ENCODE data around the gene ALOX15. TPM values are rescaled to one million over a fixed set of nuclear protein-coding genes. Genes with fewer than 3 reads are reported as not detected.
A peak's percentile ranks its signal among the peaks of the same experiment; 100 is the strongest.
"Not testable (repeated sequence)": the region's sequence is repeated elsewhere in the genome, so short reads cannot be mapped to it uniquely, and the experiment has no call there.

Gene ALOX15
- 0.44 TPM for polyA plus RNA-seq (2013)

DNA sequence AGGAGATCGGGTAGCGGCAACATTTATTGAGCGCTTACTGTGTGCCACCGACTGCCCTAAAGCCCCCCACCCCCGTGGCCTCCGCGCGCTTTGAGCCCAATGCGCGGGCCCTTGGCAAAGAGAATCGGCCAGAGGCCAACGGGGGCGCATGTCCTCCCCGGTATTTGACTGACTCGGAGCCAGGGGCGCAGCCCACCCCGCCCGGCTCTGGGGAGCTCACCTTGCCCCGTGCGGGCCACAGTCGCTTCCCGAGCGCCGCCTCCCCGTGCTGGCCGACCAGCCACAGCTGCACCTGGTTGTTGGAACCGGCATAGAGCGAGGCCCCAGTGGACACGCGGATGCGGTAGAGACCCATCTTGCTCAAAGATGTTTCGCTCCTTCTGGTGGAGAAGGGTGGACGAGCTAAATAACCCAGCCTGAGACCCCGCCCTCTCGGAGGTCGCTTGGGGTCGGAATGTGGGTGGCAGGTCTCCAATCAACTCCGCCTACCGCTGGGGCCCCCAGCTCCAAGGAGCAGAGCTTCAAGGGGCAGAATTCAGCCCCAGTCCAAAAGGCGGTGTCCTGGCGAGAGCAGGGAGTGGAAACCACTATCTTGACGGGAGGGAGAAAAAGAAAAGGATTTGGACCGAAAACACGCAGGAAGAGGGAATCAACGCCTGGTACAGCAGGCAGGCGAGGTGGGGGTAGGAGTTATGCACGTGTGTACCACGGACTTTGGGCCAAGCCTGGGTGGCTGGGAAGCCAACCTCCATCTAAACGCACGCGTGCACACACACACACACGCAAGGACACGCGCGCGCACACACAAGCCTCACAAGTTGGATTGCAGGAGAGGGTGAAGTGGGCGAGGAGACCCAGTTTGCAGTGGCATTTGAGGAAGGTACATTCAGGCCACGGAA is at the start of gene ALOX15:
ALOX15 (minus strand) TSS at position 382 of the 899 bp plus-strand sequence; CDS start at position 355, 27 bp downstream.
- peak in 1 of 3 donors; percentile 26 for DNase-seq
- Histone ChIP-seq H3K4me1 (ENCODE audit: control extremely low read depth in 1 of 4, control insufficient read depth in 4 of 4, insufficient read depth in 4 of 4, low read length in 3 of 4) (peaks cover 0 to 28% (median 25%) of the 10 kb centered on the region in 4 experiments), H3K27ac (ENCODE audit: insufficient read depth in 1 of 2, low read depth in 1 of 2, low read length in 2 of 2, poor library complexity in 1 of 2, severe bottlenecking in 2 of 2) (no peak within 1 kb of the TSS), H3K27me3 (replicated peaks in 2 of 5; ENCODE audit: control insufficient read depth in 4 of 5, insufficient read depth in 5 of 5, low read length in 4 of 5) (peaks cover 2 to 73% (median 33%) of the 10 kb centered on the region in 5 experiments), H3K36me3 (ENCODE audit: control insufficient read depth in 4 of 4, insufficient read depth in 4 of 4, low read length in 3 of 4) (no peaks in the 10 kb centered on the region), H3K9me3 (ENCODE audit: control extremely low read depth in 1 of 5, control insufficient read depth in 4 of 5, insufficient read depth in 2 of 5, low read depth in 1 of 5, low read length in 4 of 5) (no peaks in the 10 kb centered on the region), H3K4me3 (ENCODE audit: control insufficient read depth in 1 of 7, extremely low read depth in 1 of 7, insufficient read depth in 4 of 7, low read depth in 2 of 7, low read length in 6 of 7) (peak within 1 kb of the TSS in 3 of 7 experiments; percentile 19 to 28 (median 28))
- ChIA-PET CTCF (no interaction called here), POLR2A (interaction anchor here (0.6 kb wide), 1 partner anchor 80 kb away, joined by 3 read pairs; no protein-coding TSS in a partner anchor)
- WGBS (ENCODE audit: insufficient coverage), result 7% methylated on average over 51 of the region's 58 CpGs

GRCh38 chr17:4690745-4691144 is 49.3 kb upstream of the ALOX15 start:
- WGBS (ENCODE audit: insufficient coverage), result 100% methylated on average over 1 of the region's 2 CpGs
- no peak overlapping the region for H3K27ac ChIP-seq (ENCODE audit: insufficient read depth in 1 of 2, low read depth in 1 of 2, low read length in 2 of 2, poor library complexity in 1 of 2, severe bottlenecking in 2 of 2)
- H3K27me3 ChIP-seq (replicated peaks in 2 of 5; ENCODE audit: control insufficient read depth in 4 of 5, insufficient read depth in 5 of 5, low read length in 4 of 5), result no peaks in the 10 kb centered on the region
- H3K36me3 ChIP-seq (ENCODE audit: control insufficient read depth in 4 of 4, insufficient read depth in 4 of 4, low read length in 3 of 4), result peaks cover 16 to 35% (median 24%) of the 10 kb centered on the region in 4 experiments
- ChIA-PET CTCF (interaction anchor here (0.8 to 2.8 kb wide), 4 partner anchors 8 to 107 kb away, joined by 3 to 10 read pairs (median 5); partner anchors contain the start of genes PELP1 and SMTNL2), POLR2A (no interaction called here)
- no peak for DNase-seq
- H3K9me3 ChIP-seq (ENCODE audit: control extremely low read depth in 1 of 5, control insufficient read depth in 4 of 5, insufficient read depth in 2 of 5, low read depth in 1 of 5, low read length in 4 of 5), result no peaks in the 10 kb centered on the region
- no peak overlapping the region for H3K4me3 ChIP-seq (ENCODE audit: control insufficient read depth in 1 of 7, extremely low read depth in 1 of 7, insufficient read depth in 4 of 7, low read depth in 2 of 7, low read length in 6 of 7)
- no peaks in the 10 kb centered on the region for H3K4me1 ChIP-seq (ENCODE audit: control extremely low read depth in 1 of 4, control insufficient read depth in 4 of 4, insufficient read depth in 4 of 4, low read length in 3 of 4)

GRCh38 chr17:4689872-4690271 is 48.4 kb upstream of the ALOX15 start:
- peaks cover 19 to 42% (median 29%) of the 10 kb centered on the region in 4 experiments for H3K36me3 ChIP-seq (ENCODE audit: control insufficient read depth in 4 of 4, insufficient read depth in 4 of 4, low read length in 3 of 4)
- H3K9me3 ChIP-seq (ENCODE audit: control extremely low read depth in 1 of 5, control insufficient read depth in 4 of 5, insufficient read depth in 2 of 5, low read depth in 1 of 5, low read length in 4 of 5); H3K4me3 ChIP-seq (ENCODE audit: control insufficient read depth in 1 of 7, extremely low read depth in 1 of 7, insufficient read depth in 4 of 7, low read depth in 2 of 7, low read length in 6 of 7); H3K27ac ChIP-seq (ENCODE audit: insufficient read depth in 1 of 2, low read depth in 1 of 2, low read length in 2 of 2, poor library complexity in 1 of 2, severe bottlenecking in 2 of 2); DNase-seq; H3K4me1 ChIP-seq (ENCODE audit: control extremely low read depth in 1 of 4, control insufficient read depth in 4 of 4, insufficient read depth in 4 of 4, low read length in 3 of 4); H3K27me3 ChIP-seq (replicated peaks in 2 of 5; ENCODE audit: control insufficient read depth in 4 of 5, insufficient read depth in 5 of 5, low read length in 4 of 5); POLR2A ChIA-PET: not testable (repeated sequence)
- WGBS (ENCODE audit: insufficient coverage), result 100% methylated on average over 1 of the region's 12 CpGs
- CTCF ChIA-PET, result interaction anchor here (2.5 to 2.8 kb wide), 2 partner anchors 11 to 13 kb away, joined by 7 to 10 read pairs; partner anchors contain the start of gene PELP1

DNA sequence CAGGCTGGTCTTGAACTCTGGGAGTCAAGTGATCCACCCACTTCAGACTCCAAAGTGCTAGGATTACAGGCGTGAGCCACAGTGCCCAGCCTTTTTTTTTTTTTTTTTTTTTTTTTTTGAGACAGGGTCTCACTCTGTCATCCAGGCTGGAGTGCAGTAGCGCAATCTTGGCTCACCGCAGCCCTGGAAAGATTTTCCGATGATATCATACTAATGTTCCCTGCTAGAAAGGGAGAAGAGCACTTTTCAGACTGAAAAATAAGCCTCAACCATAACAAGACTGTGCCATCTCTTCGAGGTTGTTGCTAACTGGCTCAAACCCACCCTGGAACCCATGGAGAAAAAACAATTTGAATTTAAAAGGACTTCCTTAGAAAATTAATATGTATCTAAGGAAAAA is 42.3 kb upstream of the ALOX15 start:
- H3K4me3 ChIP-seq (ENCODE audit: control insufficient read depth in 1 of 7, extremely low read depth in 1 of 7, insufficient read depth in 4 of 7, low read depth in 2 of 7, low read length in 6 of 7); H3K27ac ChIP-seq (ENCODE audit: insufficient read depth in 1 of 2, low read depth in 1 of 2, low read length in 2 of 2, poor library complexity in 1 of 2, severe bottlenecking in 2 of 2); DNase-seq; H3K27me3 ChIP-seq (replicated peaks in 2 of 5; ENCODE audit: control insufficient read depth in 4 of 5, insufficient read depth in 5 of 5, low read length in 4 of 5); H3K9me3 ChIP-seq (ENCODE audit: control extremely low read depth in 1 of 5, control insufficient read depth in 4 of 5, insufficient read depth in 2 of 5, low read depth in 1 of 5, low read length in 4 of 5); H3K4me1 ChIP-seq (ENCODE audit: control extremely low read depth in 1 of 4, control insufficient read depth in 4 of 4, insufficient read depth in 4 of 4, low read length in 3 of 4); CTCF ChIA-PET; POLR2A ChIA-PET: not testable (repeated sequence)
- peaks cover 12 to 56% (median 32%) of the 10 kb centered on the region in 4 experiments for H3K36me3 ChIP-seq (ENCODE audit: control insufficient read depth in 4 of 4, insufficient read depth in 4 of 4, low read length in 3 of 4)
- 92% methylated on average over 4 of the region's 5 CpGs for WGBS (ENCODE audit: insufficient coverage)

- peak in 1 of 3 donors; percentile 33 for DNase-seq
- Histone ChIP-seq H3K36me3 (ENCODE audit: control insufficient read depth in 4 of 4, insufficient read depth in 4 of 4, low read length in 3 of 4) (peaks cover 16 to 76% (median 48%) of the 10 kb centered on the region in 4 experiments), H3K4me3 (ENCODE audit: control insufficient read depth in 1 of 7, extremely low read depth in 1 of 7, insufficient read depth in 4 of 7, low read depth in 2 of 7, low read length in 6 of 7) (no peak overlapping the region), H3K9me3 (ENCODE audit: control extremely low read depth in 1 of 5, control insufficient read depth in 4 of 5, insufficient read depth in 2 of 5, low read depth in 1 of 5, low read length in 4 of 5) (no peaks in the 10 kb centered on the region), H3K4me1 (ENCODE audit: control extremely low read depth in 1 of 4, control insufficient read depth in 4 of 4, insufficient read depth in 4 of 4, low read length in 3 of 4) (peaks cover 0 to 12% (median 4%) of the 10 kb centered on the region in 4 experiments), H3K27ac (ENCODE audit: insufficient read depth in 1 of 2, low read depth in 1 of 2, low read length in 2 of 2, poor library complexity in 1 of 2, severe bottlenecking in 2 of 2) (no peak overlapping the region), H3K27me3 (replicated peaks in 2 of 5; ENCODE audit: control insufficient read depth in 4 of 5, insufficient read depth in 5 of 5, low read length in 4 of 5) (no peaks in the 10 kb centered on the region)
- 96% methylated on average over 6 of the region's 7 CpGs for WGBS (ENCODE audit: insufficient coverage)
- POLR2A ChIA-PET, result no interaction called here
- CTCF ChIA-PET, result interaction anchor here (2.1 kb wide), 1 partner anchor 10 kb away, joined by 7 read pairs; no protein-coding TSS in a partner anchor
Measured at GRCh38 chr17:4679658-4680057, 38.2 kb upstream of the ALOX15 start.

GRCh38 chr17:4678448-4679026 is 37.1 kb upstream of the ALOX15 start:
- ChIA-PET CTCF (interaction anchor here (2.1 kb wide), 1 partner anchor 11 kb away, joined by 7 read pairs; no protein-coding TSS in a partner anchor), POLR2A (no interaction called here)
- no peak overlapping the region for H3K27ac ChIP-seq (ENCODE audit: insufficient read depth in 1 of 2, low read depth in 1 of 2, low read length in 2 of 2, poor library complexity in 1 of 2, severe bottlenecking in 2 of 2)

More at GRCh38 chr17:4678448-4679026, 37.1 kb upstream of the ALOX15 start:
- peak; percentile 29 to 67 (median 59) for DNase-seq
- H3K27me3 ChIP-seq (replicated peaks in 2 of 5; ENCODE audit: control insufficient read depth in 4 of 5, insufficient read depth in 5 of 5, low read length in 4 of 5), result no peaks in the 10 kb centered on the region
- 34% methylated on average over 13 of the region's 14 CpGs for WGBS (ENCODE audit: insufficient coverage)
- no peak overlapping the region for H3K4me3 ChIP-seq (ENCODE audit: control insufficient read depth in 1 of 7, extremely low read depth in 1 of 7, insufficient read depth in 4 of 7, low read depth in 2 of 7, low read length in 6 of 7)
- H3K9me3 ChIP-seq (ENCODE audit: control extremely low read depth in 1 of 5, control insufficient read depth in 4 of 5, insufficient read depth in 2 of 5, low read depth in 1 of 5, low read length in 4 of 5), result no peaks in the 10 kb centered on the region
- H3K4me1 ChIP-seq (ENCODE audit: control extremely low read depth in 1 of 4, control insufficient read depth in 4 of 4, insufficient read depth in 4 of 4, low read length in 3 of 4), result peaks cover 0 to 12% (median 4%) of the 10 kb centered on the region in 4 experiments
- H3K36me3 ChIP-seq (ENCODE audit: control insufficient read depth in 4 of 4, insufficient read depth in 4 of 4, low read length in 3 of 4), result peaks cover 14 to 81% (median 52%) of the 10 kb centered on the region in 4 experiments
